GM23338 (cell line): ENCODE data around the gene CA12. TPM values are rescaled to one million over a fixed set of nuclear protein-coding genes. Genes with fewer than 3 reads are reported as not detected.

Experiments
- ATAC-seq: fragments of 200-7000 bp; cut with Tn5 transposase; 3 replicates; pipeline ENCODE4 v1.9.1; 2020
- DNase-seq: peaks from one replicate; pipeline ENCODE4 v3.0.0-alpha.2; 2015; ENCODE audit warnings: low spot score
- H2AFZ ChIP-seq: fragments of 200-600 bp; sonication (generic); 2 replicates; pipeline ENCODE4 v1.8.0; 2016; ENCODE audit warnings: antibody characterized with exemption, mild to moderate bottlenecking, moderate library complexity
- H3F3A ChIP-seq: fragments of 200-600 bp; sonication (generic); replicated peaks from 2 replicates; pipeline ENCODE4 v1.8.0; 2017; ENCODE audit warnings: antibody characterized with exemption, mixed run types, low read depth
- H3K27ac ChIP-seq: fragments of 200-600 bp; sonication (generic); 2 replicates; pipeline ENCODE4 v1.6.1; 2016; ENCODE audit warnings: low read depth
- H3K27me3 ChIP-seq: fragments of 200-600 bp; sonication (generic); 2 replicates; pipeline ENCODE4 v1.8.0; 2016; ENCODE audit warnings: mild to moderate bottlenecking, mixed run types, moderate library complexity; ENCODE audit not compliant: insufficient read depth
- H3K36me3 ChIP-seq: fragments of 200-600 bp; sonication (generic); 2 replicates; pipeline ENCODE4 v1.8.0; 2016; ENCODE audit warnings: mild to moderate bottlenecking; ENCODE audit not compliant: insufficient read depth
- H3K4me1 ChIP-seq: fragments of 200-600 bp; sonication (generic); 2 replicates; pipeline ENCODE4 v1.8.0; 2016; ENCODE audit warnings: mild to moderate bottlenecking, moderate library complexity; ENCODE audit not compliant: insufficient read depth
- H3K4me2 ChIP-seq: fragments of 200-600 bp; sonication (generic); 2 replicates; pipeline ENCODE4 v1.7.1; 2017; ENCODE audit warnings: mixed run types
- H3K4me3 ChIP-seq: fragments of 200-600 bp; sonication (generic); 2 replicates; pipeline ENCODE4 v1.6.1; 2016; ENCODE audit warnings: mixed run types
- H3K79me2 ChIP-seq: fragments of 200-600 bp; sonication (generic); replicated peaks from 2 replicates; pipeline ENCODE4 v1.8.0; 2017; ENCODE audit warnings: mild to moderate bottlenecking; ENCODE audit not compliant: insufficient read depth
- H3K9me2 ChIP-seq: fragments of 200-600 bp; sonication (generic); 2 replicates; pipeline ENCODE4 v1.8.0; 2017; ENCODE audit not compliant: insufficient read depth
- H4K20me1 ChIP-seq: fragments of 200-600 bp; sonication (generic); replicated peaks from 2 replicates; pipeline ENCODE4 v1.8.0; 2017; ENCODE audit warnings: mild to moderate bottlenecking; ENCODE audit not compliant: insufficient read depth
- H3K27ac Mint-ChIP-seq: 2 replicates; pipeline ENCODE4 v1.8.0; 2020; ENCODE audit warnings: inconsistent platforms, mild to moderate bottlenecking, moderate library complexity, mixed read lengths
- H3K27me3 Mint-ChIP-seq: 3 replicates; pipeline ENCODE4 v1.8.0; 2022; ENCODE audit warnings: low read depth, mild to moderate bottlenecking, moderate library complexity, mixed read lengths, inconsistent platforms; ENCODE audit not compliant: insufficient read depth, poor library complexity
- H3K36me3 Mint-ChIP-seq: 3 replicates; pipeline ENCODE4 v1.8.0; 2021; ENCODE audit warnings: low read depth, mild to moderate bottlenecking, inconsistent platforms, moderate library complexity, mixed read lengths
- H3K4me1 Mint-ChIP-seq: 3 replicates; pipeline ENCODE4 v1.8.0; 2020; ENCODE audit warnings: mild to moderate bottlenecking, inconsistent platforms, mixed read lengths
- H3K4me3 Mint-ChIP-seq: 3 replicates; pipeline ENCODE4 v1.8.0; 2021; ENCODE audit warnings: moderate library complexity, mild to moderate bottlenecking, inconsistent platforms, mixed read lengths
- H3K9me3 Mint-ChIP-seq: 3 replicates; pipeline ENCODE4 v1.8.0; 2020; ENCODE audit warnings: moderate library complexity, mild to moderate bottlenecking, inconsistent platforms, mixed read lengths
- CREB1 ChIP-seq: fragments of 250-450 bp; sonication (Bioruptor Pico); IDR thresholded peaks from 2 replicates; pipeline ENCODE4 v1.5.0; 2020; ENCODE audit warnings: low read depth, mild to moderate bottlenecking, moderate library complexity
- CTCF ChIP-seq, 2 experiments: fragments of 200-600 bp in 1 of 2; sonication (generic) in 1 of 2; conservative IDR thresholded peaks; 2 replicates each; pipeline versions ENCODE4 v1.5.1 to v1.6.1; 2016 to 2017; ENCODE audit warnings: antibody characterized with exemption in 2 of 2, low read depth in 2 of 2, mild to moderate bottlenecking in 2 of 2, moderate library complexity in 1 of 2
- ETS1 ChIP-seq: IDR thresholded peaks from 2 replicates; pipeline ENCODE4 v1.6.1; 2016; ENCODE audit warnings: antibody characterized with exemption
- EZH2 ChIP-seq: fragments of 200-600 bp; sonication (generic); IDR thresholded peaks from one replicate; pipeline ENCODE4 v1.8.0; 2017; ENCODE audit warnings: antibody characterized with exemption, mild to moderate bottlenecking, low read depth; ENCODE audit not compliant: unreplicated experiment
- EZH2phosphoT487 ChIP-seq: fragments of 200-600 bp; sonication (generic); IDR thresholded peaks from one replicate; pipeline ENCODE4 v1.8.1; 2018; ENCODE audit warnings: antibody characterized with exemption; ENCODE audit not compliant: unreplicated experiment
- JUNB ChIP-seq: IDR thresholded peaks from one replicate; pipeline ENCODE4 v1.6.1; 2016; ENCODE audit warnings: antibody characterized with exemption; ENCODE audit not compliant: unreplicated experiment
- NANOG ChIP-seq: IDR thresholded peaks from 2 replicates; pipeline ENCODE4 v1.6.1; 2016; ENCODE audit warnings: antibody characterized with exemption, borderline replicate concordance
- POLR2AphosphoS5 ChIP-seq: IDR thresholded peaks from 2 replicates; pipeline ENCODE4 v1.6.1; 2016; ENCODE audit warnings: antibody characterized with exemption, low read depth
- REST ChIP-seq: IDR thresholded peaks from one replicate; pipeline ENCODE4 v1.6.1; 2018; ENCODE audit warnings: antibody characterized with exemption; ENCODE audit not compliant: unreplicated experiment
- STAT1 ChIP-seq: IDR thresholded peaks from one replicate; pipeline ENCODE4 v1.6.1; 2016; ENCODE audit warnings: antibody characterized with exemption; ENCODE audit not compliant: unreplicated experiment
- ZNF114 ChIP-seq: fragments of 250-450 bp; sonication (Bioruptor Pico); IDR thresholded peaks from 2 replicates; pipeline ENCODE4 v1.5.0; 2020; ENCODE audit warnings: mild to moderate bottlenecking, moderate library complexity
- ZNF331 ChIP-seq: fragments of 250-450 bp; sonication (Bioruptor Pico); IDR thresholded peaks from 2 replicates; pipeline ENCODE4 v1.5.0; 2020; ENCODE audit warnings: low read depth, mild to moderate bottlenecking, moderate library complexity
- ZNF462 ChIP-seq: fragments of 250-450 bp; sonication (Bioruptor Pico); IDR thresholded peaks from 2 replicates; pipeline ENCODE4 v1.5.0; 2020; ENCODE audit warnings: mild to moderate bottlenecking, moderate library complexity
- polyA plus RNA-seq: library from polyadenylated mRNA; unstranded; fragments of >200 nt; fragmentation: Nextera tagmentation; extraction: Ambion mirVana; gene quantifications from 2 replicates; pipeline ENCODE4 v1.2.1, GENCODE V29; 2016
- total RNA-seq: library from RNA; depleted of rRNA; stranded (reverse); fragments of >200 nt; shearing (Covaris generic); gene quantifications from 2 replicates; pipeline ENCODE4 v1.2.3, GENCODE V29; 2014

Gene CA12
- total and polyA plus RNA-seq, 2 experiments from 2014 or later, result 2.9 to 5.2 TPM

GRCh38 chr15:63357061-63357460 is 24.6 kb downstream of the CA12 start:
- H3K36me3 Mint-ChIP-seq, result no peaks in the 10 kb centered on the region
- H3K4me1 Mint-ChIP-seq, result peaks cover 14% of the 10 kb centered on the region
- H2AFZ ChIP-seq, result no peak overlapping the region
- H3K27me3 ChIP-seq, result no peaks in the 10 kb centered on the region
- no peak overlapping the region for H3K27ac ChIP-seq
- no peaks in the 10 kb centered on the region for H3K9me2 ChIP-seq
- ATAC-seq (no peak), DNase-seq (no peak)
- no peak overlapping the region for H3K4me3 Mint-ChIP-seq
- H3K4me2 ChIP-seq, result no peak overlapping the region
- H3K27me3 Mint-ChIP-seq, result peaks cover 2% of the 10 kb centered on the region
- peaks cover 3% of the 10 kb centered on the region; the same call in 1 of the 3 replicates for H3K9me3 Mint-ChIP-seq
- H3K4me3 ChIP-seq, result no peak overlapping the region
- no peaks in the 10 kb centered on the region for H3K79me2 ChIP-seq
- H4K20me1 ChIP-seq, result no peaks in the 10 kb centered on the region
- peaks cover 4% of the 10 kb centered on the region for H3K4me1 ChIP-seq
- no peaks in the 10 kb centered on the region for H3K36me3 ChIP-seq
- H3K27ac Mint-ChIP-seq, result no peak overlapping the region
- no peaks in the 10 kb centered on the region for H3F3A ChIP-seq
- no peak for TF ChIP-seq STAT1
- no peak for TF ChIP-seq JUNB
- no peak for TF ChIP-seq EZH2phosphoT487
- TF ChIP-seq ZNF114 (CRISPR knock-in tag), result no peak
- TF ChIP-seq POLR2AphosphoS5, result no peak
- no peak for TF ChIP-seq EZH2
- no peak for TF ChIP-seq ZNF462 (CRISPR knock-in tag)
- TF ChIP-seq ZNF331 (CRISPR knock-in tag), result no peak
- no peak for TF ChIP-seq NANOG
- TF ChIP-seq CREB1, result no peak
- no peak for TF ChIP-seq REST
- no peak for TF ChIP-seq CTCF (conservative IDR thresholded peaks at IDR 0.05; ENCODE audit: low read depth in 2 of 2)
- no peak for TF ChIP-seq ETS1
